OCI-LY7 (cell line): ENCODE results near the gene NOX4. TPM values are rescaled to one million over a fixed set of nuclear protein-coding genes. Genes with fewer than 3 reads are reported as not detected.
"Not testable (repeated sequence)": the region's sequence is repeated elsewhere in the genome, so short reads cannot be mapped to it uniquely, and the experiment has no call there.

Experiments used
- BruUV-seq: library from RNA; stranded (reverse); fragments of 400-500 nt; replicated peaks from 2 replicates; lab custom pipeline; 2021; lab: Mats Ljungman, UMichigan
- CTCF ChIA-PET: fragments of 300-600 bp; sonication (Branson Sonifier 250); formaldehyde crosslinking; loops from one replicate; lab custom pipeline; 2022; ENCODE audit warnings: antibody characterized with exemption; ENCODE audit not compliant: unreplicated experiment; lab: Charles Lee
- POLR2A ChIA-PET: fragments of 300-600 bp; sonication (Branson Sonifier 250); formaldehyde crosslinking; loops from one replicate; lab custom pipeline; 2022; ENCODE audit warnings: antibody characterized with exemption; lab: Charles Lee
- DNase-seq: peaks from one replicate; pipeline ENCODE4 v3.0.0-alpha.2; 2015; ENCODE audit warnings: low spot score
- H2AFZ ChIP-seq: fragments of 200-600 bp; sonication (generic), shearing (Covaris generic); 2 replicates; pipeline ENCODE4 v1.6.1; 2014; ENCODE audit warnings: mild to moderate bottlenecking, antibody characterized with exemption, low read length, moderate library complexity
- H3K27ac ChIP-seq: fragments of 200-600 bp; sonication (generic); 2 replicates; pipeline ENCODE4 v1.5.1; 2014; ENCODE audit warnings: mixed run types, low read depth, mild to moderate bottlenecking, moderate library complexity, low read length, inconsistent platforms; ENCODE audit not compliant: poor library complexity, severe bottlenecking
- H3K36me3 ChIP-seq: fragments of 200-600 bp; sonication (generic); 2 replicates; pipeline ENCODE4 v1.6.1; 2014; ENCODE audit warnings: mild to moderate bottlenecking, antibody characterized with exemption, low read length, moderate library complexity, mixed read lengths; ENCODE audit not compliant: insufficient read depth
- H3K4me1 ChIP-seq: fragments of 200-600 bp; sonication (generic); 2 replicates; pipeline ENCODE4 v1.5.1; 2014; ENCODE audit warnings: mild to moderate bottlenecking, low read length; ENCODE audit not compliant: insufficient read depth, poor library complexity, severe bottlenecking
- H3K4me2 ChIP-seq: fragments of 200-600 bp; sonication (generic); 2 replicates; pipeline ENCODE4 v1.6.1; 2014; ENCODE audit warnings: mild to moderate bottlenecking, low read length
- H3K4me3 ChIP-seq: fragments of 200-600 bp; sonication (generic); 2 replicates; pipeline ENCODE4 v1.5.1; 2014; ENCODE audit warnings: mild to moderate bottlenecking, low read depth, low read length; ENCODE audit not compliant: poor library complexity, severe bottlenecking
- H3K79me2 ChIP-seq: fragments of 200-600 bp; sonication (generic); 2 replicates; pipeline ENCODE4 v1.6.1; 2016; ENCODE audit warnings: low read depth, mild to moderate bottlenecking, low read length, moderate library complexity, mixed read lengths; ENCODE audit not compliant: insufficient read depth
- H3K9me2 ChIP-seq: fragments of 200-600 bp; sonication (generic); 2 replicates; pipeline ENCODE4 v1.6.1; 2016; ENCODE audit warnings: mild to moderate bottlenecking, low read length, mixed read lengths; ENCODE audit not compliant: insufficient read depth
- H3K9me3 ChIP-seq: fragments of 200-600 bp; sonication (generic); 2 replicates; pipeline ENCODE4 v1.6.1; 2014; ENCODE audit warnings: mild to moderate bottlenecking, mixed run types, low read length, mixed read lengths
- H4K20me1 ChIP-seq: fragments of 200-600 bp; sonication (generic); 2 replicates; pipeline ENCODE4 v1.6.1; 2014; ENCODE audit warnings: mild to moderate bottlenecking, antibody characterized with exemption, low read length, moderate library complexity, mixed read lengths; ENCODE audit not compliant: insufficient read depth
- CTCF ChIP-seq: fragments of 200-600 bp; sonication (generic); conservative IDR thresholded peaks from 2 replicates; pipeline ENCODE4 v1.5.1; 2014; ENCODE audit warnings: mild to moderate bottlenecking, antibody characterized with exemption, low read length, moderate library complexity, mixed read lengths
- EZH2phosphoT487 ChIP-seq: fragments of 200-600 bp; sonication (generic); IDR thresholded peaks from 2 replicates; pipeline ENCODE4 v1.6.1; 2018; ENCODE audit warnings: low read depth, borderline replicate concordance, mild to moderate bottlenecking, mixed run types, antibody characterized with exemption, low read length, moderate library complexity, mixed read lengths
- intact Hi-C: fragments of 100-400 bp; cut with micrococcal nuclease; formaldehyde crosslinking; loops from one replicate; pipeline ENCODE4 v1.10.0; 2022; ENCODE audit not compliant: unreplicated experiment
- total RNA-seq, 2 experiments: library from RNA; depleted of rRNA in 1 of 2; stranded (reverse); fragments of >200 nt in 1 of 2; shearing (Covaris generic) in 1 of 2; gene quantifications; 2 replicates each; pipeline ENCODE4 v1.2.3, GENCODE V29; 2014 to 2022

NOX4 gene
- total RNA-seq, 2 experiments from 2014 or later = not detected

- Histone ChIP-seq H3K9me2 (no peaks in the 10 kb centered on the region), H3K36me3 (no peaks in the 10 kb centered on the region), H3K9me3 (no peaks in the 10 kb centered on the region), H3K4me1 (no peaks in the 10 kb centered on the region), H4K20me1 (no peaks in the 10 kb centered on the region), H3K27ac (no peak overlapping the region), H3K79me2 (no peaks in the 10 kb centered on the region), H3K4me2 (no peak overlapping the region), H2AFZ (no peak overlapping the region), H3K4me3 (no peak overlapping the region)
- no peak for TF ChIP-seq CTCF
- no peak for TF ChIP-seq EZH2phosphoT487
- BruUV-seq = no TSS peak
- intact Hi-C loops = no loop called here
- CTCF ChIA-PET = no interaction called here
- POLR2A ChIA-PET = no interaction called here
- no peak for DNase-seq
These were observed 57.9 kb downstream of the NOX4 start for GRCh38 chr11:89433278-89433677.

- BruUV-seq = not testable (repeated sequence)
These were observed 59.0 kb downstream of the NOX4 start for GRCh38 chr11:89432182-89432581.

GRCh38 chr11:89426501-89426900 is 64.7 kb downstream of the NOX4 start:
- H3K9me2 ChIP-seq, H2AFZ ChIP-seq, POLR2A ChIA-PET, H3K9me3 ChIP-seq, H3K4me2 ChIP-seq, H3K4me1 ChIP-seq, DNase-seq, H3K79me2 ChIP-seq, H3K27ac ChIP-seq, H3K4me3 ChIP-seq, BruUV-seq, H4K20me1 ChIP-seq, CTCF ChIA-PET, H3K36me3 ChIP-seq, intact Hi-C loops: not testable (repeated sequence)

More at GRCh38 chr11:89432182-89432581, 59.0 kb downstream of the NOX4 start:
- H4K20me1 ChIP-seq, intact Hi-C loops, H3K36me3 ChIP-seq, H3K9me3 ChIP-seq, H3K4me3 ChIP-seq, H3K9me2 ChIP-seq, H3K79me2 ChIP-seq, H3K4me2 ChIP-seq, H3K27ac ChIP-seq, POLR2A ChIA-PET, H3K4me1 ChIP-seq, CTCF ChIA-PET, DNase-seq, H2AFZ ChIP-seq: not testable (repeated sequence)

- Histone ChIP-seq H3K4me2 (no peak overlapping the region), H3K79me2 (no peaks in the 10 kb centered on the region), H2AFZ (no peak overlapping the region), H3K36me3 (no peaks in the 10 kb centered on the region), H3K9me3 (no peaks in the 10 kb centered on the region), H3K4me3 (no peak overlapping the region), H3K27ac (no peak overlapping the region), H4K20me1 (0 out of 2 replicates have a peak, but pooled peaks cover 4% of the 10 kb centered on the region), H3K4me1 (no peaks in the 10 kb centered on the region), H3K9me2 (no peaks in the 10 kb centered on the region)
- intact Hi-C loops = no loop called here
- POLR2A ChIA-PET = interaction anchor here (0.5 kb wide), 2 partner anchors 33 to 254 kb away, joined by 3 read pairs; no protein-coding TSS in a partner anchor
- BruUV-seq = no TSS peak
- DNase-seq = no peak
- TF ChIP-seq EZH2phosphoT487 (no peak), CTCF (no peak)
- CTCF ChIA-PET = no interaction called here
These were observed 69.5 kb downstream of the NOX4 start for GRCh38 chr11:89421718-89422117.
